ENCODE measurements around the gene TMEM117. TPM values are rescaled to one million over a fixed set of nuclear protein-coding genes. Genes with fewer than 3 reads are reported as not detected.
A peak's percentile ranks its signal among the peaks of the same experiment; 100 is the strongest.
"Not testable (repeated sequence)": the region's sequence is repeated elsewhere in the genome, so short reads cannot be mapped to it uniquely, and the experiment has no call there.

Gene TMEM117
- total RNA-seq, 1 experiment from 2014 or later = 2.3 TPM

GRCh38 chr12:44025499-44025898 is 189.6 kb downstream of the TMEM117 start:
- DNase-seq (ENCODE audit: low read depth) = no peak

GRCh38 chr12:44026046-44026445 is 190.2 kb downstream of the TMEM117 start:
- DNase-seq (ENCODE audit: low read depth) = no peak

- not testable (repeated sequence) for DNase-seq (ENCODE audit: low read depth)
Observed at GRCh38 chr12:44026926-44027325, 191.0 kb downstream of the TMEM117 start.

- no peak for DNase-seq (ENCODE audit: low read depth)
Observed at GRCh38 chr12:44029194-44029593, 193.3 kb downstream of the TMEM117 start.

- no peak for DNase-seq (ENCODE audit: low read depth)
Observed at GRCh38 chr12:44031472-44032185, 195.7 kb downstream of the TMEM117 start.

GRCh38 chr12:44034906-44035305 is 199.0 kb downstream of the TMEM117 start:
- no peak for DNase-seq (ENCODE audit: low read depth)

- DNase-seq (ENCODE audit: low read depth) = no peak
Observed at GRCh38 chr12:44036875-44037443, 201.1 kb downstream of the TMEM117 start.

- DNase-seq (ENCODE audit: low read depth) = no peak
Observed at GRCh38 chr12:44038411-44038810, 202.5 kb downstream of the TMEM117 start.

- not testable (repeated sequence) for DNase-seq (ENCODE audit: low read depth)
Observed at GRCh38 chr12:44044491-44044890, 208.6 kb downstream of the TMEM117 start.

- DNase-seq (ENCODE audit: low read depth) = no peak
Observed at GRCh38 chr12:44046732-44047417, 211.0 kb downstream of the TMEM117 start.

- no peak for DNase-seq (ENCODE audit: low read depth)
Observed at GRCh38 chr12:44052554-44052953, 216.7 kb downstream of the TMEM117 start.

GRCh38 chr12:44053549-44054127 is 217.8 kb downstream of the TMEM117 start:
- peak; percentile 5 for DNase-seq (ENCODE audit: low read depth)

GRCh38 chr12:44054281-44054680 is 218.4 kb downstream of the TMEM117 start:
- no peak for DNase-seq (ENCODE audit: low read depth)

GRCh38 chr12:44058366-44058765 is 222.5 kb downstream of the TMEM117 start:
- no peak for DNase-seq (ENCODE audit: low read depth)

- DNase-seq (ENCODE audit: low read depth) = no peak
Observed at GRCh38 chr12:44059476-44059875, 223.6 kb downstream of the TMEM117 start.

GRCh38 chr12:44063671-44064070 is 227.8 kb downstream of the TMEM117 start:
- no peak for DNase-seq (ENCODE audit: low read depth)

- DNase-seq (ENCODE audit: low read depth) = no peak
Observed at GRCh38 chr12:44076871-44077270, 241.0 kb downstream of the TMEM117 start.

GRCh38 chr12:44077294-44077693 is 241.4 kb downstream of the TMEM117 start:
- no peak for DNase-seq (ENCODE audit: low read depth)

- peak; percentile 1 for DNase-seq (ENCODE audit: low read depth)
Observed at GRCh38 chr12:44078273-44078672, 242.4 kb downstream of the TMEM117 start.

GRCh38 chr12:44088647-44089046 is 252.8 kb downstream of the TMEM117 start:
- DNase-seq (ENCODE audit: low read depth) = no peak

GRCh38 chr12:44091948-44092606 is 256.2 kb downstream of the TMEM117 start:
- no peak for DNase-seq (ENCODE audit: low read depth)

GRCh38 chr12:44098786-44099185 is 262.9 kb downstream of the TMEM117 start:
- no peak for DNase-seq (ENCODE audit: low read depth)

Data from Daoy (cell line).